ENCODE results near the gene SESN2.
"Not testable (repeated sequence)": the region's sequence is repeated elsewhere in the genome, so short reads cannot be mapped to it uniquely, and the experiment has no call there.

The SESN2 gene

GRCh38 chr1:28291711-28292110 lies 32.4 kb downstream of the SESN2 start:
- no peak for DNase-seq

DNA sequence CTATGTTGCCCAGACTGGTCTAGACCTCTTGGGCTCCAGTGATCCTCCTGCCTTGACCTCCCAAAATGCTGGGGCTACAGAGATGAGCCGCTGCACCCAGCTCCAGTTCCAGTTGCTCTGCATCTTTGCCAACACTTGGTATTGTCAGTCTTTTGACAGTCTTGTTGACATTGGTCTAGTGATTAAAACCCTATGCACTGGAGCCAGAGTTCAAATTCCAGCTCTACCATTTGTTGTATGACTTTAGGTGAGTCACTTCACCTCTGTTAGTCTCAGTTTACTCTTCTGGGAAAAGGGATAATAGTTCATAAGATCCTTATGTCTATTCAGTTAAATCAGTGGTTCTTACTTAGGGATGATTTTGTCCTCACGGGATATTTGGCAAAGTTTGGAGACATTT lies 36.6 kb downstream of the SESN2 start:
- no peak for DNase-seq

DNA sequence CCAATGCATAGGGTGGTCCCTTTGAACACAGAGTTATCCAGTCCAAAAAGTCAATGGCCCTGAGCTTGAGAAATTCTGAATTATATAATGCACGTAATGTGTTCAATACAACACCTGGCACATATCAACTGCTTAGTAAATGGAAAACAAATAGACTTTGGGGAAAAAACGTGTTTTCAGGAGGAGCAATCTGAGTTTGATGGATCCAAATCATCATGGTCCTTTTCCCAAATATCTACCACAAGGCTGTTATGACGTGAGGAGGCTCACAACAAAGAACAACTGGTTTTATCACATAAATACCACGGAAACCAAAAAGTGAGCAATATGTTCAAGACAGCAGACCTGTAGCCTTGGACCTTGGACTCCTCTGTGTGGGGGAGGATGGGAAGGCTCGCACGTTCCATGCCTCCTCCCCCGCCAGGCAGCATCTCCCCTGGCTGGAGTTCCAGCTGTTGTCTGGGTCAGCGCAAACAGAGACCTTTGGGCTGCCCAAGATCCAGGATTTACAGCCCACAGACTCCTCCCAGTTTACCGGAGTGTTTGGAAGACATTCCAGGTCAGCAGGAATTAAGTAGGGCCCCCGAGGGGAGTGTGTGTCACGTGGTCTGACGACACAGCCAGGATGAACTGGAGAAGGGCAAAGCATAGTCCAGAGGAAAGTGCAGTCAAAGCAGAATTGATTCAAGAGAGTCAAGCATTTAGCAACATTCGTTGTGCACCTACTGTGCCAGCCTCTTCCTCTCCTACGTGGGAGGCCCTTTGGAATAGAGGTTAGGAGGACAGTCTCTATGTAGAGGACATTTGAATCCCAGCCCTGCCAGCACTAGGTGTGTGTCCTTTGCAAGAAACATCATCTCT lies 37.3 kb downstream of the SESN2 start:
- no peak for DNase-seq

DNA sequence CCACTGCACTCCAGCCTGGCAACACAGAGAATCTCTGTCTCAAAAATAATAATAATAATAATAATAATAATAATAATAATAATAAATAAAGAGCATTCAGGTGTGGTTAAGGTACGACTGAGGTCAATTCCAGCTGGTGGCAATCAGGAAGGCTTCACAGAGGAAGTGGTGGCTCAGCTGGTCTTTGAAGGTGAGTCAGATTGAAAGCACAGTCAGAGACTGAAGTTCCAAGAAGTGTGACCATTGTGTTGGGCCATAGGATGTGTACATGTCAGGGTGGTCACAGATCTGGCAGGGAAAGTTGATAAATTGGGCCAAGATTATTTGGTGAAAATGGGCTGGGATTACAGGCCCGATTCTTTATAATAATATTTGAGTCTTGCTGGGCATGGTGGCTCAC lies 38.5 kb downstream of the SESN2 start:
- DNase-seq: no peak

- no peak for DNase-seq
These were observed 39.1 kb downstream of the SESN2 start for GRCh38 chr1:28298438-28298837.

DNA sequence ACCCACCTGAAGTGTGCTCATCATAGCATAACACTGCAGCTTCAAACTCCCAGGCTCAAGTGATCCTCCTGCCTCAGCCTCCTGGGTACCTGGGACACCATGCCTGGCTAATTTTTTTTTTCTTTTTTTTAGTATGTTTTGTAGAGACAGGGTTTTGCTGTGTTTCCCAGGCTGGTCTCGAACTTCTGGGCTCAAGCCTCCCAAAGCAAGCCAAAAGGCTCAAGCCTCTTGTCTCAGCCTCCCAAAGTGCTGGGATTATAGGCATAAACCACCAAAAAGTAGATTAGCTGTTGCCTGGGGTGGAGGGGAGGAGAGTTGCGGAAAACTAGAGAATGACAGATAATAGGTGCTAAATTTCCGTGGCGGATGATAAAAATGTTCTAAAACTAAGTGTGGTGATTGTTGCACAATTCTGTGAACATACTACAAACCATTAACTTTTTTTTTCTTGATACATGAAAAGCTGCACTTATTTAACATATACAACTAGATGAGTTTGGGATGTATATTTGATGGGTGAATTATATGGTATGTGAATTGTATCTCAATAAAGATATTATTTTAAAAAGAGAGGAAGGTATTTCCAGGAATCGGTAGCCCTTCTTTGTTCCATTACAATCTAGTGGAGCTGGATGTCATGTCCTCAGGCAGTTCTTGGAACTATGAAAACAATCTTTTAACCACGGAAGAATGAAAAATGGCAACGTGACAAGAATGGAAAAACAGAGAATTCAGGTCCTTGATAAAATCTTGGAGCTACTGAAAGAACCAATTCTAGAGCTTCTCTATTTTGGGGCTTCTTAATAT lies 42.3 kb downstream of the SESN2 start:
- no peak for DNase-seq

- no peak for DNase-seq
These were observed 42.9 kb downstream of the SESN2 start for GRCh38 chr1:28302247-28302646.

DNA sequence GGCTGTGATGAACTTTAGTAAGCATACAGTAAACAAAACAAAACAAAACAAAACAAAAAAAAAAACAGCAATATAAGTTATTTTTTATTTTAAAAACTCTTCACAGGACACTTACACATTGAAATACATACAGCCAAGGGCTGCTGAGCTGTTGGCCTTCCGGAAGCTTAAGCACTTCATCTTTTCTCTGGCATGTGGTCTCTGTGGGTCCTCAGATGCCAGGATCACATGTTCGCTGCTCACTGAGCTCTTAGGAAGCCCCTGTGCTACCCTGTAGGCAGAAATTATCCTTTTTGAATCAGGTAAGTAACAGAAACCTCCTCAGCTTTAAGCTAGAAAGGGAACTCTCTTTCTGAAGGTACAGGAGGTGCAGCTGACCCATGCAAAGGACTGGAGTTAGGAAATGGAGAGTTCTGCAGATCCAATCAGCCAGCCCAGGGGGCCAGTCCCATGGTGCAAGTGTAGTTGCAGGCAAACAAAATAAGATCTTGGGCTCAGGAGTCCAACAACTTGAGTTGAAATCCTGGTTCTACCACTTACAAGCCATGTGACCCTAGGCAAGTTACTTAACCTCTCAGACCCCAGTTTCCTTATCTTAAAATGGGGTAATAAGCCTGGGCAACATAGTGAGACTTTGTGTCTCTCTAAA lies 47.1 kb downstream of the SESN2 start:
- no peak for DNase-seq

- DNase-seq: no peak
These were observed 49.4 kb downstream of the SESN2 start for GRCh38 chr1:28308750-28309149.

DNA sequence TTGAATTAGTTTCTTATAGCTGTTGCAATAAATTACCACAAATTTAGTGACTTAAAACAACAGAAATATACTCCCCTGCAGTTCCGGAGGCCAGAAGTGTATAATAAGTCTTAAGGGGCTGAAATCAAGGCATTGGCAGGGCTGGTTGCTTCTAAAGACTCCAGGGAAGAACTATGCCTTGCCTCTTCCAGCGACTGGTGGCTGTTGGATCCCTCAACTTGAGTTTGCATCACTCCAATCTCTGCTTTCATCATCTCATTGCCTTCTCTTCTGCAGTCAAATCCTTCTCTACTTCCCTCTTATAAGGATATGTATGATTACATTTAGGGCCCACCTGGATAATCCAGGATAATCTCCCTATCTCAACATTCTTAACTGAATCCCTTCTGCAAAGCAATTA lies 50.4 kb downstream of the SESN2 start:
- no peak for DNase-seq

- no peak for DNase-seq
These were observed 54.6 kb downstream of the SESN2 start for GRCh38 chr1:28313702-28314546.

- no peak for DNase-seq
These were observed 55.2 kb downstream of the SESN2 start for GRCh38 chr1:28314547-28314941.

DNA sequence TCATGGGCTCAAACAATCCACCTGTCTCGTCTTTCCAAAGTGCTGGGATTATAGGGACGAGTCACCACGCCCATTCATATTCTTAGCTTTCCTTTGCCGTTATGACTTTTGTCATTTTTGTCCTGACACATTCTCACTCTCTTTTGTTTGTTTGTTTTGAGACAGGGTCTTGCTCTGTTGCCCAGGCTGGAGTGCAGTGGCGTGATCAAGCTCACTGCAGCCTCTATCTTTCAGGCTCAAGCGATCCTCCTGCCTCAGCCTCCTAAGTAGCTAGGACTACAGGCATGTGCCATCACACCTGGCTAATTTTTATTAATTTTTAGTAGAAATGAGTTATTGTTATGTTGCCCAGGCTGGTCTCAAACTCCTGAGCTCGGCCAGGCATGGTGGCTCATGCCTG lies 57.7 kb downstream of the SESN2 start:
- no peak for DNase-seq

- no peak for DNase-seq
These were observed 62.9 kb downstream of the SESN2 start for GRCh38 chr1:28322194-28322593.

GRCh38 chr1:28323720-28324119 lies 64.4 kb downstream of the SESN2 start:
- no peak for DNase-seq

- DNase-seq: no peak
These were observed 67.2 kb downstream of the SESN2 start for GRCh38 chr1:28326515-28326914.

DNA sequence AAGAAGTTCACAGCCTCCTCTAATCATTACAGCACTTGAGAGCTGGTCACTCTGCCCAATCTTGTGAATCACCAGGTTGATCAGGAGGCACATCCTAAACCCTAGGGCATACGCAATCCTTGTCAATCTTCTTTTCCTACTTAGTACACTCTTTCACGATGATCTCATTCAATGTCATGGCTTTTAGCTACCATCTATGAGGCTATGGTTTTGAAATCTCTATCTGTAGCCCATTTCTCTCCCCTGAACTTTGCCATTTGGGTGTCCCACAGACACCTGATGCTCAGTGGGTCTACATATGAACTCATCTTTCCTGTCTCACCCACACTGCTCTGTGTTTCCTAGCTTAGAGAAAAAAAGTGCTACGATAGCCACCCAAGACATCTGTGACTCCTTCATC lies 67.7 kb downstream of the SESN2 start:
- no peak for DNase-seq

DNA sequence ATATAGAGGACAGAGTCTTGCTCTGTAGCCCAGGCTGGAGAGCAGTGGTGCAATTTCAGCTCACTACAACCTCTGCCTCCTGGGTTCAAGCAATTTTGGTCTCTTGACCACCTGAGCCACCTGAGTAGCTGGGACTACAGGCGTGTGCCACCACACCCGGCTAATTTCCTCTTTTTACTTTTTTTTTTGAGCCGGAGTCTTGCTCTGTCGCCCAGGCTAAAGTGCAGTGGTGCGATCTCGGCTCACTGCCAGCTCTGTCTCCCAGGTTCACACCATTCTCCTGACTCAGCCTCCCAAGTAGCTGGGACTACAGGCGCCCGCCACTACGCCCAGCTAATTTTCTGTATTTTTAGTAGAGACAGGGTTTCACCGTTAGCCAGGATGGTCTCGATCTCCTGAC lies 68.1 kb downstream of the SESN2 start:
- DNase-seq: not testable (repeated sequence)

GRCh38 chr1:28328228-28328648 lies 68.9 kb downstream of the SESN2 start:
- DNase-seq: no peak

GRCh38 chr1:28329395-28330153 lies 70.3 kb downstream of the SESN2 start:
- no peak for DNase-seq
